EH (cell line): ENCODE data around the gene RPUSD1.

Experiments
- DNase-seq: peaks from one replicate; pipeline ENCODE4 v3.0.0-alpha.2; 2015; ENCODE audit warnings: low read depth

RPUSD1 gene

GRCh38 chr16:818592-818991 lies 30.4 kb upstream of the RPUSD1 start:
- no peak for DNase-seq

- no peak for DNase-seq
These were observed 30.0 kb upstream of the RPUSD1 start for GRCh38 chr16:818132-818531.

- DNase-seq: no peak
These were observed 29.1 kb upstream of the RPUSD1 start for GRCh38 chr16:817001-817906.

- DNase-seq: no peak
These were observed 27.7 kb upstream of the RPUSD1 start for GRCh38 chr16:815861-816260.

- DNase-seq: peak; percentile 78
These were observed 26.8 kb upstream of the RPUSD1 start for GRCh38 chr16:814974-815373.

GRCh38 chr16:813916-814412 lies 25.8 kb upstream of the RPUSD1 start:
- DNase-seq: no peak

GRCh38 chr16:813204-813915 lies 25.2 kb upstream of the RPUSD1 start:
- peak; percentile 55 for DNase-seq

GRCh38 chr16:808085-808386 lies 19.9 kb upstream of the RPUSD1 start:
- no peak for DNase-seq

GRCh38 chr16:807347-808084 lies 19.3 kb upstream of the RPUSD1 start:
- DNase-seq: peak; percentile 94

GRCh38 chr16:805474-805873 lies 17.3 kb upstream of the RPUSD1 start:
- DNase-seq: no peak

- DNase-seq: no peak
These were observed 16.2 kb upstream of the RPUSD1 start for GRCh38 chr16:804193-805048.

- DNase-seq: no peak
These were observed 15.5 kb upstream of the RPUSD1 start for GRCh38 chr16:803754-804080.

- no peak for DNase-seq
These were observed 15.0 kb upstream of the RPUSD1 start for GRCh38 chr16:802914-803753.

- no peak for DNase-seq
These were observed 14.3 kb upstream of the RPUSD1 start for GRCh38 chr16:802461-802860.

GRCh38 chr16:801584-802363 lies 13.6 kb upstream of the RPUSD1 start:
- no peak for DNase-seq

GRCh38 chr16:800834-801511 lies 12.8 kb upstream of the RPUSD1 start:
- DNase-seq: no peak

- DNase-seq: no peak
These were observed 12.0 kb upstream of the RPUSD1 start, which contains the start of gene GNG13 for GRCh38 chr16:799948-800833. GNG13 (minus strand) TSS chr16:800734; CDS start chr16:799077, 1,657 bp downstream.
